Bronchial epithelial cell (primary cell): Measurements from ENCODE around the gene SPACA7. TPM values are rescaled to one million over a fixed set of nuclear protein-coding genes. Genes with fewer than 3 reads are reported as not detected.

ENCODE experiments used
- DNase-seq: peaks from one replicate; pipeline ENCODE4 v3.0.0-alpha.2; 2010; ENCODE audit warnings: low read depth
- FAIRE-seq: peaks from 2 replicates; lab custom pipeline; 2011; peaks lifted over from hg19 to GRCh38; lab: Jason Lieb, UNC
- H3K27me3 ChIP-seq: 2 replicates; pipeline ENCODE4 v1.5.1; 2011; ENCODE audit warnings: low read length; ENCODE audit not compliant: control insufficient read depth, insufficient read depth
- H3K36me3 ChIP-seq: 2 replicates; pipeline ENCODE4 v1.5.1; 2011; ENCODE audit warnings: low read length; ENCODE audit not compliant: control insufficient read depth, insufficient read depth
- H3K4me3 ChIP-seq: 2 replicates; pipeline ENCODE4 v1.5.1; 2011; ENCODE audit warnings: mild to moderate bottlenecking, low read depth, low read length, control low read depth
- CTCF ChIP-seq: IDR thresholded peaks from 2 replicates; pipeline ENCODE4 v1.5.1; 2011; ENCODE audit warnings: mild to moderate bottlenecking, moderate library complexity, low read length, control low read depth, inconsistent platforms; ENCODE audit not compliant: insufficient read depth, severe bottlenecking
- total RNA-seq: library from RNA; depleted of rRNA; stranded (reverse); fragments of >200 nt; gene quantifications from 2 replicates; pipeline ENCODE4 v1.2.1, GENCODE V29; 2014

Gene SPACA7
- total RNA-seq, 1 donor from 2014 or later = not detected

- no peak for FAIRE-seq
- no peak for TF ChIP-seq CTCF
- H3K4me3 ChIP-seq = no peak overlapping the region
- H3K27me3 ChIP-seq = no peaks in the 10 kb centered on the region
- no peak for DNase-seq
- H3K36me3 ChIP-seq = no peaks in the 10 kb centered on the region
Measured at GRCh38 chr13:112346173-112346898, 29.8 kb upstream of the SPACA7 start.

DNA sequence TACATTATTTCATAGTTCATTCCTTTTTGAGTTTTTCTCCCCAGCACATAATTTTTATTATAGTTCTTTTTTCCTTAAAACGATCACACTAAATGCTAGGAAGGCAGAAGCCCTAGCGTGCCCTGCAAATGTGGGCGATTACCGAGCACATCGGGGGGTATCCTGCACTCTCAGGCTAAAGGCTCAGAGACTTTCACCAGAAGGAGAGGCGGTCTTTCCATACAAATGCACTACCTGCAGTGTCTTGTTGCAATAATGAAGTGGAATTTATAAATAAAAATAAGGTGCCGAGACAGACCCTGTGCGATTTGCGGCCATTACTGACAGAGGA lies 29.3 kb upstream of the SPACA7 start:
- no peak for FAIRE-seq
- DNase-seq = no peak

DNA sequence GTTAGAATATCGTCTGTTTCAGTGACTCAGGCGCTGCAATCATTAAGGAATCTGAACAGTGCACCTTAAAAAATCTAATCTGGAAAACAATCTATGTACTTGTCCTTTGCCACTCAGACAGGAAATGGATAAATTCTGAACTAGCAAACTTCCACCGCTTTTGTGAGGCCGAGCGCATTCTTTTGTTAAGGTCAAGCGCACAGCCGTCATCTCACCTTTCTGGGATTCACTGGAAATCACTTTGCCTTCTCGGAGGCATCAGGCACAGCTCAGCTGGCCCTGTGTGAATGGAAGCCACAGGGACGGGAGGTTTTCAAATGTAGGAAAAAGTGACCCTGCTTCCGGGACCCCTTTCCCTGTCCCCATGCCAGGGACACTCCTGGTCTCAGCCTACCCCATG lies 28.2 kb upstream of the SPACA7 start:
- TF ChIP-seq CTCF = no peak
- Histone ChIP-seq H3K4me3 (no peak overlapping the region), H3K36me3 (no peaks in the 10 kb centered on the region), H3K27me3 (no peaks in the 10 kb centered on the region)
- FAIRE-seq (no peak), DNase-seq (no peak)

More for the DNA sequence above, 29.3 kb upstream of the SPACA7 start:
- no peak overlapping the region for H3K4me3 ChIP-seq
- H3K27me3 ChIP-seq = no peaks in the 10 kb centered on the region
- H3K36me3 ChIP-seq = no peaks in the 10 kb centered on the region
- TF ChIP-seq CTCF = no peak

GRCh38 chr13:112348642-112349345 lies 27.4 kb upstream of the SPACA7 start:
- H3K36me3 ChIP-seq = no peaks in the 10 kb centered on the region
- no peak for FAIRE-seq
- no peaks in the 10 kb centered on the region for H3K27me3 ChIP-seq
- no peak overlapping the region for H3K4me3 ChIP-seq
- no peak for TF ChIP-seq CTCF
- no peak for DNase-seq

DNA sequence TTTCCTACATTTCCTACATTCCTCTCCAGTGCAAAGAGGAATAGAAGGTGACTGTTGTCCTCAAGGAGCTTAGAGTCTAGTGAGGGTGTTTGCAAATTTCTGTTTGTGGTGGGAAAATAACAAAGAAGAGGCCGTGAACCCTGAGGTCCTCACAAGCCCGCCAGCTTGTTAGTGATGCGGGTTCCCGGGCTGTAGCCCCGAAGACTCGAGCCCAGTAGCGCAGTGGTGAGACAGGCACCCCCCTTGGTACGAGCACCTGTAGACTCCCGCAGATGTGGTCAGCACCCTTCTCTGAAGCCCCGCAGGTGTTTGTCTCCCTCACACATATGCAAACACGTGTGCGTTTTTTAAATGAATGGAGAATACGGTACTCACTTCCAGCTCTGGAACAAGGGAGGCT lies 26.5 kb upstream of the SPACA7 start:
- FAIRE-seq = no peak
- DNase-seq = no peak
- H3K36me3 ChIP-seq = no peaks in the 10 kb centered on the region
- no peak for TF ChIP-seq CTCF
- no peak overlapping the region for H3K4me3 ChIP-seq
- no peaks in the 10 kb centered on the region for H3K27me3 ChIP-seq
